SU-DHL-6 (cell line): ENCODE results near the gene SLC1A6.

ENCODE experiments used
- EZH2phosphoT487 ChIP-seq: fragments of 200-600 bp; sonication (generic), shearing (Covaris generic); conservative IDR thresholded peaks from 2 replicates; pipeline ENCODE4 v1.6.1; 2018; ENCODE audit warnings: mild to moderate bottlenecking, antibody characterized with exemption, low read length, moderate library complexity, mixed read lengths
- TF ChIP-seq, protein P1 (sequence below): fragments of 200-600 bp; sonication (generic); IDR thresholded peaks from one replicate; pipeline ENCODE4 v1.5.1; 2017; ENCODE audit warnings: antibody characterized with exemption, mild to moderate bottlenecking, low read length, moderate library complexity; ENCODE audit not compliant: insufficient read depth, poor library complexity, severe bottlenecking

DNA sequence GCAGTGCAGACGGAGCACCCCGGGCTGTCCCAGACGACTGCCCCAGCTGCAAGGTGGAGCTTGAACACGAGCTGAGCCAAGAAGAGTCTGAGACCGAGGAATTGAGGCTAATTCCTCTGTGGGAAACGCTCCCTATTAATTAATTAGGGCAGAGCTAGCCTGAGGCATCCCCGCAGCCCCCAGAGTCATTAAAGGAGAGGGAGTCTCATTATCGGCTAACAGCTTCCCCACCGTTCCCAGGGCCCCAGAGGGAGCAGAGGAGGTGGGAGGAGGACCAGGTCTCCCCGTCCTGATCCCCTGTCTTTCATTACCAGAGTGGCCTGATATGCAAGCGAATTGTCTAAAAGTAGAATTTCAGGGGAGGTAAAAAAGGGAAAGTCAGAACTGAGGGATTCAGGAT, 13.1 kb upstream of the SLC1A6 start:
- TF ChIP-seq, protein P1, sequence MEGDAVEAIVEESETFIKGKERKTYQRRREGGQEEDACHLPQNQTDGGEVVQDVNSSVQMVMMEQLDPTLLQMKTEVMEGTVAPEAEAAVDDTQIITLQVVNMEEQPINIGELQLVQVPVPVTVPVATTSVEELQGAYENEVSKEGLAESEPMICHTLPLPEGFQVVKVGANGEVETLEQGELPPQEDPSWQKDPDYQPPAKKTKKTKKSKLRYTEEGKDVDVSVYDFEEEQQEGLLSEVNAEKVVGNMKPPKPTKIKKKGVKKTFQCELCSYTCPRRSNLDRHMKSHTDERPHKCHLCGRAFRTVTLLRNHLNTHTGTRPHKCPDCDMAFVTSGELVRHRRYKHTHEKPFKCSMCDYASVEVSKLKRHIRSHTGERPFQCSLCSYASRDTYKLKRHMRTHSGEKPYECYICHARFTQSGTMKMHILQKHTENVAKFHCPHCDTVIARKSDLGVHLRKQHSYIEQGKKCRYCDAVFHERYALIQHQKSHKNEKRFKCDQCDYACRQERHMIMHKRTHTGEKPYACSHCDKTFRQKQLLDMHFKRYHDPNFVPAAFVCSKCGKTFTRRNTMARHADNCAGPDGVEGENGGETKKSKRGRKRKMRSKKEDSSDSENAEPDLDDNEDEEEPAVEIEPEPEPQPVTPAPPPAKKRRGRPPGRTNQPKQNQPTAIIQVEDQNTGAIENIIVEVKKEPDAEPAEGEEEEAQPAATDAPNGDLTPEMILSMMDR, result no peak
- TF ChIP-seq EZH2phosphoT487, result no peak
